GM23248 (cell line): Measurements from ENCODE around the gene ZNF219.

ENCODE experiments used
- EZH2 ChIP-seq: fragments of 200-600 bp; sonication (generic); IDR thresholded peaks from 2 replicates; pipeline ENCODE4 v1.6.1; 2018; ENCODE audit warnings: antibody characterized with exemption, mild to moderate bottlenecking; ENCODE audit not compliant: insufficient read depth, poor library complexity, severe bottlenecking
- EZH2phosphoT487 ChIP-seq: fragments of 200-600 bp; sonication (generic); IDR thresholded peaks from 2 replicates; pipeline ENCODE4 v1.6.1; 2018; ENCODE audit warnings: antibody characterized with exemption, moderate library complexity, mild to moderate bottlenecking, low read depth; ENCODE audit not compliant: insufficient read depth

- no peak for TF ChIP-seq EZH2phosphoT487
- no peak for TF ChIP-seq EZH2
Measured at GRCh38 chr14:21060614-21061346, 37.7 kb downstream of the ZNF219 start.
